Ureter (tissue), 1 donor: ENCODE data around the gene UBE2D4. TPM values are rescaled to one million over a fixed set of nuclear protein-coding genes. Genes with fewer than 3 reads are reported as not detected.
A peak's percentile ranks its signal among the peaks of the same experiment; 100 is the strongest.

Experiments
- DNase-seq: peaks from one replicate; pipeline ENCODE4 v3.0.0-alpha.2; 2020; ENCODE audit warnings: low spot score
- total RNA-seq: library from RNA; stranded (reverse); gene quantifications from one replicate; pipeline ENCODE4 v1.2.4, GENCODE V29; 2023
- donor health status: DM: yes; HTN: yes; CAD: no.

Gene UBE2D4
- total RNA-seq, 1 donor from 2014 or later, result 27.4 TPM

GRCh38 chr7:43906331-43907010 is 19.8 kb upstream of the UBE2D4 start, which contains the start of gene URGCP:
Gene URGCP, minus strand, starts transcription at chr7:43906596. Its CDS starts 21 bp downstream, at chr7:43906575.
- peak; percentile 51 for DNase-seq

GRCh38 chr7:43914795-43915194 is 11.4 kb upstream of the UBE2D4 start:
- DNase-seq, result no peak

GRCh38 chr7:43915907-43916306 is 10.3 kb upstream of the UBE2D4 start:
- no peak for DNase-seq

GRCh38 chr7:43921423-43921822 is 4.8 kb upstream of the UBE2D4 start:
- DNase-seq, result no peak

- DNase-seq, result no peak
Measured at GRCh38 chr7:43922726-43923125, 3.5 kb upstream of the UBE2D4 start.

DNA sequence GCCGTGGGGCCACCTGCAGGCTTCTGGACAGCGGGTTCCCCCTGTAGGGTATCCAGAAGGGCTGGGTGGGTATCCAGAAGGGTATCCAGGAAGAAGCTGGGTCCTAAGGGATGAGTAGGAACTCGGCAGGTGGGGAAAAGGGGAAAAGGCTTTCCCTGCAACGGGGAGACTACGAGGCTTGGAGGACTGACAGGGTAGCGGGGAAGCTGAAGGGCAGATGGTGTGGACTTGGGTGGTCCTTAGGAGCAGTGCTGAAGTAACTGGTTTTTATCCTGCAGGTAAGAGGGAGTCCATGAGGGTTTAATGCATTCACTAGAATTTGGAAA is 525 bp downstream of the UBE2D4 start:
- no peak for DNase-seq

DNA sequence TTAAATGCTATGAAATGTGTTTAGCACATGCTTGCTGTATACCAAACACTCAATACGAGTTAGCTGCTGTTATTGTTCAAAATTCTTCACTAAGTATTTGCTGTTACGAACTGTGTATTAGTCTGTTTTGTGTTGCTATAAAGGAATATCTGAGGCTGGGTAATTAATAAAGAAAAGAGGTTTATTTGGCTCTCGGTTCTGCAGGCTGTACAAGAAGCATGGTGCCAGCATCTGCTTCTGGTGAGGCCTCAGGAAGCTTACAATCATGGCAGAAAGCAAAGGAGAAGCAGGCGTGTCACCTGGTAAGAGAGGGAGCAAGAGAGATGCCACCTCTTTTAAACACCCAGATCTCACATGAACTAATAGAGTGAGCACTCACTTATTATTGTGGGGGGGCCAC is 1.6 kb downstream of the UBE2D4 start:
- DNase-seq, result no peak

DNA sequence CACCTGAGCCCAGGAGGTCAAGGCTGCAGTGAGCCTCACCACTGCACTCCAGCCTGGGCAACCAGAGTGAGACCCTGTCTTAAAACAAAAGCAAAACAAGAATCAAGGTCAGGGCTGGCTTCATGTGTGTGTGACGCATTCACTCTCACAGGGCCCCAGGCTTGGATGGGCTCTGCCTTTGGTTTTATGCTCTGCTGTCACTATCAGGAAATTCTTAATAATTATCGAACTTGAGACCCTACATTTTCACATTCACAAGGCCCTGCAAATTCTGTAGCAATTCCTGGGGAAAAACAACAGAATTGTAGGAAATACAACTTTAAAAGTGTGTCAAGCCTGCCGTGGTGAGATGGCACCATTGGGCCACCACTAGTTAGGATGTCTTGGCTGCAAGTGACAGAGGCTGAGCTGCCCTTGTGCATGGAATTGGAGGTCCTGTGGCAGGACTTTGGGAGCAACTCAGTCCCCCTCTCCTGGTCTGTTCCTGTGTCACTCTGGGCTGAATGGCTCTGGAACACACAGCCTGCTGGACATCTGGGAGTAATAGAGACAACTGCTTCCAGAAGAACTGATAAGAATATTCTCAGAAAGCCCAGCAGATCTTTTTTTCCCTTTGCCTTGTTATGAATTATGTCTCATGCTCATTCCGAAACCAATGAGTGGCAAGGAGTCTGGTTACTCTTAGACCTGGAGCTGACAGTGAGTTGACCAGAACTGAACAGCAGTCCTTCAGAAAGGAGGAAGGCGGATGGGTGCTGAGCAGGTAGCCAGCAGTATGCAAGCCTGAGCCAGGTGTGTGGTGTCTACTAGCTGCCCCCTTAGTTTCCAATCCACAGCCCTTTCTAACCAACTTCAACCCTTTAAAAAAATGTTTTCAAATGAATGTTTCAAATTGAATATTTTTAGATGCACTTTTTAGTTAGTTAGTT is 3.6 kb downstream of the UBE2D4 start:
- no peak for DNase-seq

DNA sequence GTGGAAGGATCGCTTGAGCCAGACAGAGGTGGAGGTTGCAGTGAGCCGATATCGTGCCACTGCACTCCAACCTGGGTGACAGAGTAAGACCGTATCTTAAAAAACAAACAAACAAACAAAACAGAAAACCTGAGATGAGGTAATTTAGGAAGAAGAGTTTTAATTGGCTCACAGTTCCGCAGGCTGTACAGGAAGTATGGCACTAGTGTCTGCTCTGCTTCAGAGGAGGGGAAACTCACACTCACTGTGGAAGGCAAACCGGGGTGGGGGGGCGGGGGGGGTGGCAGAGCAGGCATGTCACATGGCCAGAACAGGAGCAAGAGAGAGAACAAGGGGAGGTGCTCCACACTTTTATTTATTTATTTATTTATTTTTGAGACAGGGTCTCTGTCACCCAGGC is 5.1 kb downstream of the UBE2D4 start:
- no peak for DNase-seq

GRCh38 chr7:43933902-43934560 is 7.8 kb downstream of the UBE2D4 start:
- DNase-seq, result no peak

DNA sequence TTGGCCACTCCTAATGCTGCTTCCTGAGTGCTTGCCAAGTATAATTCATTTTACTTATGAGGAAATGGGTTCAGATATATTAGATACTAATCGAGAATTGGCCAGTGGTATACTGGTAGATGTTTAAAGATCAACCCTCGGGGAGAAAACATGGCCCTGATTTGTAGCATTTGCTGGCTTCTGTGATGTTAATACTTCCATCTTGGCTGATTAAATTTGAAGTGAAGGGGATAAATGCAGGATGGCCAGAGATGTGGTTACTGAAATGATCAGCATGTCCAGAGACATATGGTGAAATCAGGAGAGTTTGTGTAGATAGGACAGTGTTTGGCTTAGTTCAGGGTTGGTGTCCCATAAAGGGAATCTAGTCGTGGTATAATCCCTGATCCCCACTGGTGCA is 11.2 kb downstream of the UBE2D4 start:
- no peak for DNase-seq

GRCh38 chr7:43938892-43939482 is 12.8 kb downstream of the UBE2D4 start:
- no peak for DNase-seq

DNA sequence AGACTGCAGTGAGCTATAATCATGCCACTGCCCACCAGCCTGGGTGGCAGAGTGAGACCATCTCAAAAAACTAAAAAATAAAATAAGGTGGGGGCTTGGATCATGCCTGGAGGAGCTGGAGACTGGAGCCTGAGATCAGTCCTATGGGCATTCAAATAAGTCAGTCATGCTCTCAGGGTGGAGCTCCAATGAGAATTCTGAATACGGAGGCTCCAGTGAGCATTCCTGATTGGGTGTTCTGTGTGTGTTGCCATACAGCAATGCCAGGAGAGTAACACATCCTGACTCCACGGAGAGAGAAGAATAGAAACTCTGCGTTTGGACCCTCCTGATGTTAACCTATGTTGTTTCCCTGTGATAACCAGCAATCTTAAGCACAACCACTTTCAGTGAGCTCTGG is 16.0 kb downstream of the UBE2D4 start:
- no peak for DNase-seq

DNA sequence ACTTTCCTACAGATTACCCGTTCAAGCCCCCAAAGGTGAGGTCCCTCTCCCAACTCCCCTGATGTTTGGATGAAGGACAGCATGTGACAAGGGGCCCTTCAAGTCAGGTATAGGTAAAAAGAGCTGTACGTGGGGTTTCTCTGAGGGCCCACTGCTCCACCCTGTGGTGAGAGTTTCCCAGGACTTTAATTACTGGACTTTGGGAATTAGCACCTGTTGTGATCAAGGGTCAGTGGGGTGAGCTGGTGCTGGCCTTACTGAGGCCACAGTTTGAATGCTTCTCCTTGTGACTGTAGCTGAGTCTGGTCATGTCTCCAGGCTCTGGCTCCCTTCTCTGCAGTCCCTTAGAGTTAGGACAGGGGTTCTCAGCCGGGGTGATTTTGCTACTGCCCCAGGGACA is 16.8 kb downstream of the UBE2D4 start:
- no peak for DNase-seq

DNA sequence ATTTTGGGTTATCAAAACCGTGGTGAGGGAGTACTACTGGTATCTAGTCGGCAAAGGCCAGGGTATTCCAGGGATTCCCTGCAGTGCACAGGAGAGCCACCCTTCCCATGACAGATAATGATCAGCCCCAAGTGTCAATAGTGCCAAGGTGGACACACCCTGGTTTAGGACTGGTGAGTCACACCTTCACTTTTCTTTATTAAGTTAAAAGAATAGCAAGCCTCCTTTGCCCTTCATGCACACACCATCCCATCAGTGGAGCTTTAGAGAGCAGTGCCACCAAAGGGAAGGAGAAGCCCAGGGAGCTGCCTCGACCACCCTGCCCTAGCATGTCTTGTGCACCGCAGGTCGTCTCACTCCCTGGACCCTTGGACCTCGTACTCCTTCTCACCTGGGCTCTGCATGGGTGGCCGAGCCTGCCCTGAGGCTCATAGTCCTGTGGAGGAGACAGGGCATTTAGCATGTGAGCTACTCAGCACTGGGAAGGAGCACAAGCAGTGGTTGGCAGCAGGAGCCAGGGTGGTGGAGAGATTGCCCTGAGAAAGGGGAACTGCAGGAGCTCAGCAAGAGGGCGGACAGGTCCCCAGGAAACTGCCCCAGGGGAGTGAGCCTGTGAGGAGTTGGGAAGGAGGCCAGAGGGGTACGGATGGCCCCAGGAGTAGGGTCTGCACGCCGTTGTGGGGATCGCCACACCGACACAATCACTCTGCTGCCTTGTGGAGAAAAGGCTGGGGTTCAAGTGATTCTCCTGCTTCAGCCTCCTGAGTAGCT is 17.4 kb downstream of the UBE2D4 start:
- no peak for DNase-seq

GRCh38 chr7:43944286-43944685 is 18.1 kb downstream of the UBE2D4 start:
- no peak for DNase-seq

DNA sequence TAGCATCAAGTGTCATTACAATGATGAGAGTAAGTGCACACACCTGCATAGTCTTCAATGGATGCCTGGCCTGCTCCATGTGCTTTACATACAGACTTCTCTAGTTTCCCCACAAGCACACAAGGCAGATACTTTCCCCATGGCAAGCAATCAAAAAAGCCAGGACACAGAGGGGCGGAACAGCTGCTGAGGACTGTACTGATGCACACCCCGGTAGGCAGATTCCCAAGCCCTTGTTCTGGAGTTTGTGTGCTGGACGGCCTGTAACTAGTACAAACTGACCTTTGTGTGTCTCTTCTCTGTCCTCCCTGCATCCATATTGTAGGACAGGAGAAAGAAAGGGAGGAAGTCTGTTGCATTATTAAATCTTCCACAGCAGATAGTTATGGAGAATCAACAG is 25.8 kb downstream of the UBE2D4 start:
- no peak for DNase-seq

- no peak for DNase-seq
Measured at GRCh38 chr7:43953071-43953470, 26.8 kb downstream of the UBE2D4 start.

DNA sequence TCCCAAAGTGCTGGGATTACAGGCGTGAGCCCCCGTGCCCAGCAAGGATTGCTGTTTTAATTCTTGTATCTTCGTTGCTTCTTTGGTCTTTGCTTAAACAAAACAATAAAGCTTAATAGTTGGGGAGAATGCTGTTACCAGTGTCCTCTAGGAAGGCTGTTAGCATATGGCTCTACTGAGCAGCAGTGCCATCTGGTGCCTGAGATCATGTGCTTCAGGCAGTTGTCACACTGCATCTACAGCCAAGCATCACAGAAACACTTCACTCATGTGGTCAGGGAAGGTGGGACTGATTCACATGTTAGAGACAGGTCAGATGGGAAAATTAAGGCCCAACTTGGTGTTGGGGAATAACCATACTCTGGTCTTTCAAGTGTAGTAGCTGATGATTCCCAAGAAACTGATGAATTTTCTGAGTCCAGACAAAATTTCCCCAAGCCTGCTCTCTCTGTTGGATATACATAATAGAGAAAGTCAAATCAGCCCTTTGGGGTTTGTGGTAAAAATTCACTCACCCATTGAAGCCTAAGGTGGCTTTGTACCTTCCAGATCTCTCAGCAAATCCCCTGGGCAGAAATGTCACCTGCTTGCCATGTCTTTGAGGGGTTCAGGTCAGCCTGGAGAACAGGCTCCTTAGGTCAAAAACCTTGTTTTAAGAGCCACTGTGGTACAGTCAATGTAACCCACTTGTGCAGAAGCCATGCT is 28.4 kb downstream of the UBE2D4 start:
- no peak for DNase-seq

GRCh38 chr7:43956027-43956426 is 29.8 kb downstream of the UBE2D4 start:
- no peak for DNase-seq

GRCh38 chr7:43960933-43961332 is 34.7 kb downstream of the UBE2D4 start:
- no peak for DNase-seq
